Mucosa of descending colon (tissue), 3 donors: Measurements from ENCODE around the gene GOLT1B. TPM values are rescaled to one million over a fixed set of nuclear protein-coding genes. Genes with fewer than 3 reads are reported as not detected.

Experiments
- ATAC-seq: fragments of 200-7000 bp; cut with Tn5 transposase; one replicate; pipeline ENCODE4 v1.9.1; 2020; ENCODE audit warnings: mild to moderate bottlenecking, moderate library complexity
- DNase-seq, 3 donors: peaks; one replicate each; pipeline ENCODE4 v3.0.0-alpha.2; 2020
- H3K36me3 ChIP-seq: fragments of 200-600 bp; one replicate; pipeline ENCODE4 v1.8.0; 2021; ENCODE audit warnings: low read depth, mild to moderate bottlenecking
- H3K4me1 ChIP-seq: fragments of 200-600 bp; one replicate; pipeline ENCODE4 v1.8.0; 2021; ENCODE audit warnings: low read depth, mild to moderate bottlenecking
- H3K4me3 ChIP-seq: fragments of 200-600 bp; one replicate; pipeline ENCODE4 v1.8.0; 2021; ENCODE audit warnings: mild to moderate bottlenecking
- H3K9me3 ChIP-seq: fragments of 200-600 bp; one replicate; pipeline ENCODE4 v1.8.0; 2021; ENCODE audit warnings: mild to moderate bottlenecking
- CTCF ChIP-seq: fragments of 200-600 bp; IDR thresholded peaks from one replicate; pipeline ENCODE4 v1.8.0; 2022; ENCODE audit warnings: antibody characterized with exemption, mild to moderate bottlenecking
- intact Hi-C, 2 donors: fragments of 100-400 bp; cut with DNase I in 1 of 2; cut with micrococcal nuclease in 1 of 2; formaldehyde crosslinking; loops; one replicate each; pipeline versions ENCODE4 v1.11.0 to v1.11.1; 2022; cut with DNase I, micrococcal nuclease
- total RNA-seq, 3 donors: library from RNA; stranded (reverse); fragmentation: NEBNext Ultra II Directional in 2 of 3; extraction: Animal tissue kit (Norgen Biotek cat#: 25700) in 2 of 3; gene quantifications; one replicate each; pipeline versions ENCODE4 v1.2.1 to v1.2.4, GENCODE V29; 2021 to 2023
- donor health status: DM: no; HTN: no; CAD: no; lungs with moderate emphysema.
- donor health status: DM: no; HTN: no; CAD: no.
- donor health status: DM: no; HTN: yes; CAD: no.

The GOLT1B gene
- total RNA-seq, 3 donors from 2014 or later, result 15.4 to 22.0 (median 21.5) TPM

- H3K4me1 ChIP-seq, result no peaks in the 10 kb centered on the region
- H3K9me3 ChIP-seq, result no peaks in the 10 kb centered on the region
- DNase-seq (no peak), ATAC-seq (no peak)
- no peaks in the 10 kb centered on the region for H3K36me3 ChIP-seq
- intact Hi-C loops, result no loop called here
- TF ChIP-seq CTCF, result no peak
- H3K4me3 ChIP-seq, result no peak overlapping the region
These were observed 64.8 kb downstream of the GOLT1B start for GRCh38 chr12:21566223-21566906.

GRCh38 chr12:21566907-21567394 lies 65.4 kb downstream of the GOLT1B start:
- ATAC-seq (no peak), DNase-seq (no peak)
- TF ChIP-seq CTCF, result no peak
- intact Hi-C loops, result no loop called here
- no peak overlapping the region for H3K4me3 ChIP-seq
- H3K9me3 ChIP-seq, result no peaks in the 10 kb centered on the region
- H3K4me1 ChIP-seq, result no peaks in the 10 kb centered on the region
- H3K36me3 ChIP-seq, result no peaks in the 10 kb centered on the region

Other genes starting within 250 kb of the GOLT1B start
- not detected for gene SLCO1A2, start 166.9 kb upstream of the GOLT1B start, total RNA-seq
- not detected for gene IAPP, start 128.9 kb upstream of the GOLT1B start, total RNA-seq
- gene PYROXD1, start 64.1 kb upstream of the GOLT1B start, total RNA-seq, result 10 to 100 TPM; 27.0 to 48.4 (median 37.5) TPM
- gene RECQL, start 154 bp upstream of the GOLT1B start, total RNA-seq, result 10 to 100 TPM in 2 of 3 donors, 1 to 10 TPM in 1; 9.3 to 29.6 (median 16.2) TPM
- under 1 TPM in 1 of 3 donors, not detected in 2; 0.13 TPM for gene SPX, start 24.5 kb downstream of the GOLT1B start, total RNA-seq
- gene GYS2, start 103.1 kb downstream of the GOLT1B start, total RNA-seq, result not detected
- 100 to 1,000 TPM in 2 of 3 donors, 10 to 100 TPM in 1; 95.4 to 347 (median 252) TPM for gene LDHB, start 156.1 kb downstream of the GOLT1B start, total RNA-seq